ENCODE data around the gene SUN1. TPM values are rescaled to one million over a fixed set of nuclear protein-coding genes. Genes with fewer than 3 reads are reported as not detected.

Gene SUN1
- total RNA-seq, 4 donors from 2014 or later: 78.0 to 113 (median 105) TPM

GRCh38 chr7:914521-915194 is 82.4 kb downstream of the SUN1 start:
- intact Hi-C loops (cut with DNase I): no loop called here
- peak overlapping the region in 1 of 4 donors; percentile 17 for H3K27ac ChIP-seq

DNA sequence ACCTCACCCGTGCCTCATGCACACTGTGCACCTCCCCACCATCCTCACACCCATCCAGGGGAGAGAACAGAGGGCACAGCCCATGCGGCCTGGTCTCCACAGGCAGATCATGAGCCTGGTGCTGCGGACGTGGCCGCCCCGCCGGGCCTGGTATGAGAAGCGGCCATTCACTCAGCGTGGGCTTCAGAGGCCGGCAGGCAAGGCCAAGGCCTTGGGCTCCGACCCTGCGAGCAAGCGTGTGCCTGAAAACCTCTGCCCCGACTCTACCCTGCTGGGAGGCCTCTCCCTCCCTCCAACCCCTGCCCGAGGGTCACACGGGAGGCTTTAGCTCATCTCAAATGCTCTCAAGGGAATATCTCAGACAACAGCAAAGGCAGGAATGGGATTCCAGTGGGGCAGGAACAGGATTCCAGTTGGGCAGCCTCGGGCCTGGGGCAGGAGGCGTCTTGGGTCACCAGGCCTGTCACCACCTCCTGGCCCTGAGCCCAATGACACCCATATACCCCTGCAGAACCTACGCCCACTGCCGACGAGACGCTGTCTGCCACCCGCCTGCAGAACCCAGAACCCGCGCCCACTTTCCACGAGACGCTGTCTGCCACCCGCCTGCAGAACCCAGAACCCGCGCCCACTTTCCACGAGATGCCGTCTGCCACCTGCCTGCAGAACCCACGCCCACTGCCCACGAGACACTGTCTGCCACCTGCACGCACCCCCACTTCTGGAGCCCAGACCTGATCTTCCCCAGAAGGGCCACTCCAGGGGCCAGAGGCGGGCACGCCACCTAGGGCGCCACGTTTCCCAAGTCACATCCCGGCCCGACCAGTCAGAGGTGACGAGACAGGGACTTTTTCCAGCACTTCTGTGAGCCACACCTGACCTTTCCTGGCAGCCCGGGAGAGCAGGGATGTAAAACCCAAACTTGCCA is 83.3 kb downstream of the SUN1 start:
- Histone ChIP-seq H3K27ac (no peak overlapping the region), H3K4me3 (no peak overlapping the region), H3K4me1 (peaks cover 12 to 30% (median 16%) of the 10 kb centered on the region in 3 donors), H3K9me3 (no peaks in the 10 kb centered on the region), H3K36me3 (peaks cover 0 to 5% (median 0%) of the 10 kb centered on the region in 3 donors), H3K27me3 (peaks cover 0 to 5% (median 0%) of the 10 kb centered on the region in 4 donors)
- no peak for DNase-seq
- 81 to 86% methylated on average over 16 to 18 of the region's 43 CpGs for WGBS, 2 donors
- intact Hi-C loops (cut with DNase I): no loop called here
- no peak for TF ChIP-seq POLR2A (IDR thresholded peaks at IDR 0.05)
- TF ChIP-seq, protein P1, sequence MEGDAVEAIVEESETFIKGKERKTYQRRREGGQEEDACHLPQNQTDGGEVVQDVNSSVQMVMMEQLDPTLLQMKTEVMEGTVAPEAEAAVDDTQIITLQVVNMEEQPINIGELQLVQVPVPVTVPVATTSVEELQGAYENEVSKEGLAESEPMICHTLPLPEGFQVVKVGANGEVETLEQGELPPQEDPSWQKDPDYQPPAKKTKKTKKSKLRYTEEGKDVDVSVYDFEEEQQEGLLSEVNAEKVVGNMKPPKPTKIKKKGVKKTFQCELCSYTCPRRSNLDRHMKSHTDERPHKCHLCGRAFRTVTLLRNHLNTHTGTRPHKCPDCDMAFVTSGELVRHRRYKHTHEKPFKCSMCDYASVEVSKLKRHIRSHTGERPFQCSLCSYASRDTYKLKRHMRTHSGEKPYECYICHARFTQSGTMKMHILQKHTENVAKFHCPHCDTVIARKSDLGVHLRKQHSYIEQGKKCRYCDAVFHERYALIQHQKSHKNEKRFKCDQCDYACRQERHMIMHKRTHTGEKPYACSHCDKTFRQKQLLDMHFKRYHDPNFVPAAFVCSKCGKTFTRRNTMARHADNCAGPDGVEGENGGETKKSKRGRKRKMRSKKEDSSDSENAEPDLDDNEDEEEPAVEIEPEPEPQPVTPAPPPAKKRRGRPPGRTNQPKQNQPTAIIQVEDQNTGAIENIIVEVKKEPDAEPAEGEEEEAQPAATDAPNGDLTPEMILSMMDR (IDR thresholded peaks at IDR 0.05): no peak

More at GRCh38 chr7:914521-915194, 82.4 kb downstream of the SUN1 start:
- DNase-seq: no peak
- no peak for TF ChIP-seq POLR2A (IDR thresholded peaks at IDR 0.05)
- TF ChIP-seq, protein P1 (IDR thresholded peaks at IDR 0.05): no peak
- Histone ChIP-seq H3K4me3 (peak overlapping the region in 1 of 4 donors; percentile 8), H3K4me1 (peaks cover 12 to 35% (median 16%) of the 10 kb centered on the region in 3 donors), H3K36me3 (peaks cover 0 to 5% (median 0%) of the 10 kb centered on the region in 3 donors), H3K9me3 (no peaks in the 10 kb centered on the region), H3K27me3 (peaks cover 0 to 5% (median 0%) of the 10 kb centered on the region in 4 donors)
- WGBS, 2 donors: 84% methylated on average over 3 of the region's 16 CpGs; no CpG with 5 or more reads in 1 of the 2 donors

GRCh38 chr7:916291-916941 is 84.1 kb downstream of the SUN1 start:
- no peak for DNase-seq
- WGBS, 2 donors: 20 to 47% methylated on average over 9 to 11 of the region's 17 CpGs
- Histone ChIP-seq H3K36me3 (peaks cover 0 to 5% (median 0%) of the 10 kb centered on the region in 3 donors), H3K4me1 (peaks cover 12 to 31% (median 16%) of the 10 kb centered on the region in 3 donors), H3K4me3 (no peak overlapping the region), H3K27me3 (peaks cover 0 to 5% (median 0%) of the 10 kb centered on the region in 4 donors), H3K27ac (no peak overlapping the region), H3K9me3 (no peaks in the 10 kb centered on the region)
- TF ChIP-seq, protein P1 (IDR thresholded peaks at IDR 0.05): no peak
- TF ChIP-seq POLR2A (IDR thresholded peaks at IDR 0.05): no peak
- intact Hi-C loops (cut with DNase I): no loop called here

DNA sequence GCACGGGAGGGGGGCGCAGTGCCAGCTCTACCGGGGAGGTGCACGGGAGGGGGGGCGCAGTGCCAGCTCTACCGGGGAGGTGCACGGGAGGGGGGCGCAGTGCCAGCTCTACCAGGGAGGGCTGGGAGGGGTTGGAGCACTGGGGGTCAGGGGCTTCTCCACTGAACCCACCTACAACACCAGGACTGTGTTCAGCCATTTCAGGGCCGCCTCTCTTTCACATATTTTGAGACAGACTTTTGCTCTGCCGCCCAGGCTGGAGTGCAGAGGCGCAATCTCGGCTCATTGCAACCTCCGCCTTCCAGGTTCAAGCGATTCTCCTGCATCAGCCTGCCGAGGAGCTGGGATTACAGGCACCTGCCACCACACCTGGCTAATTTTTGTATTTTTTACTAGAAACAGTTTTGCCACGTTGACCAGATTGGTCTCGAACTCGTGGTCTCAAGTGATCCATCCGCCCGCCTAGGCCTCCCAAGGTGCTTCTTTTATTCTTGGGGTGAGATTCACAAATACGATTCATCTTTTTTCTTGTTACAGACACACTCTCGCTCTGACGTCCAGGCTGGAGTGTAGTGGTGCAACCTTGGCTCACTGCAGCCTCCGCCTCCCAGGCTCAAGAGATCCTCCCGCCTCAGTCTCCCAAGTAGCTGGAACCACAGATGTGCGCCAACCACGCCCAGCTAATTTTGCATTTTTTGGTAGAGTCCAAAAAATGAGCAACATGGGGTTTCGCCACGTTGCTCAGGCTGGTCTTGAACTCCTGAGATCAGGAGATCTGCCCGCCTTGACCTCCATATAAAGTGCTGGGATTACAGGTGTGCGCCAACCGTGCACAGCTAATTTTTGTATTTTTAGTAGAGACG is 85.2 kb downstream of the SUN1 start:
- Histone ChIP-seq H3K27ac (no peak overlapping the region), H3K36me3 (peaks cover 0 to 5% (median 0%) of the 10 kb centered on the region in 3 donors), H3K4me3 (no peak overlapping the region), H3K9me3 (no peaks in the 10 kb centered on the region), H3K27me3 (peaks cover 0 to 5% (median 0%) of the 10 kb centered on the region in 4 donors), H3K4me1 (peaks cover 12 to 41% (median 16%) of the 10 kb centered on the region in 3 donors)
- no peak for DNase-seq
- TF ChIP-seq, protein P1 (IDR thresholded peaks at IDR 0.05): no peak
- no peak for TF ChIP-seq POLR2A (IDR thresholded peaks at IDR 0.05)
- WGBS, 2 donors: 81 to 82% methylated on average over 24 of the region's 33 CpGs
- intact Hi-C loops (cut with DNase I): no loop called here
